ENCODE data around the gene TECPR1. TPM values are rescaled to one million over a fixed set of nuclear protein-coding genes. Genes with fewer than 3 reads are reported as not detected.

Gene TECPR1
- total and polyA plus RNA-seq, 2 of the 4 experiments (the other 2 are of a cell fraction), result 11.5 to 14.7 TPM

DNA sequence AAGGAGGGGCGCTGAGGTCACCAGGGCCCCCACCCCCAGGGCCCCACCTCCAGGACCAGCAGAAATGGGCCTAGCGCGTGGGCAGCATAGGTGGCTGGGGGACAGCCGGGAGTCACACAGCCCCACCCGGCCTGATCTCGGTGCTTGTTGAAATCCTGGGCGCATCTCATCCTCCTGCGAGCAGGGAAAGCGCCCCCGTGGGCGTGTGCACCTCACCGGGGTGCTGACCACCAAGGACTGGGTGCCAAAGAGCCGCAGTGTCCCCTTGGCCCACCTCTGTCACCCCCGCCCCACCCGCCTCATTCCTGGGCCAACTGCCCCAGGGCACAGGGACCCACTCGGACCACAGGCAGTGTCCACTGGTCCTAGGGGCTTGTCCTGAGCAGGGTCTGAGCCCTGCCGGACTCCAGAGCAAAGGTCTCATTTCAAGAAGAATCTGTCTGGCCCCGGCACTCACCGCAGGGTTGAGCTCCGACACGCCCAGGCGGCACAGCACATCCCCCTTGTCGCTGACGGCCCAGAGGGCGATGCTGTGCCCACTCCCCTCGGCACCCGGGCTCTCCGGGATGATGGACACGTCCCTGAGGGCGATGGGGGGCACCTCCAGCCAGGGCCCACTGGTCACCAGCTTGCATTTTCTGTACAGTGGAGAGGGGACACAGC is 29.4 kb downstream of the TECPR1 start:
- ChIA-PET POLR2A (ENCODE audit: unreplicated experiment) (no interaction called here), CTCF (no interaction called here)
- no peak overlapping the region for H3K18ac ChIP-seq (ENCODE audit: low read depth, low read length)
- 93% methylated on average over 16 of the region's 30 CpGs; no CpG with 5 or more reads in 1 of the 2 experiments for WGBS, 2 experiments (ENCODE audit: extremely low coverage in 2 of 2, insufficient read length in 1 of 2)
- no peak overlapping the region for H2BK5ac ChIP-seq (ENCODE audit: low read depth, low read length, poor library complexity, severe bottlenecking)
- H3K79me1 ChIP-seq (ENCODE audit: low read depth in 1 of 2, low read length in 2 of 2), result no peaks in the 10 kb centered on the region
- no peak overlapping the region for H3K4ac ChIP-seq (ENCODE audit: low read depth, low read length)
- H2BK20ac ChIP-seq (ENCODE audit: low read depth, low read length), result no peak overlapping the region
- H2BK120ac ChIP-seq (ENCODE audit: low read depth, low read length), result no peak overlapping the region
- H2AFZ ChIP-seq (replicated peaks; ENCODE audit: low read length, poor library complexity), result no peak overlapping the region
- H3K27ac ChIP-seq (ENCODE audit: insufficient read depth, low read length), result no peak overlapping the region
- no TSS peak for BruUV-seq (replicated peaks)
- ATAC-seq (ENCODE audit: low read depth) (no peak), DNase-seq (no peak)
- no peak overlapping the region for H3K4me3 ChIP-seq (ENCODE audit: insufficient read depth, low read depth, low read length)
- no peak overlapping the region for H2AK9ac ChIP-seq (replicated peaks; ENCODE audit: low read depth, low read length, poor library complexity)
- H3K27me3 ChIP-seq (ENCODE audit: control insufficient read depth, insufficient read depth, low read length), result no peaks in the 10 kb centered on the region
- H3K56ac ChIP-seq (ENCODE audit: extremely low read depth, insufficient read depth, low read length), result no peak overlapping the region
- H3K14ac ChIP-seq (replicated peaks; ENCODE audit: low read depth, low read length), result no peak overlapping the region
- no peak overlapping the region for H2BK15ac ChIP-seq (ENCODE audit: low read depth, low read length)
- no peak overlapping the region for H4K8ac ChIP-seq (ENCODE audit: low read depth in 2 of 2, low read length in 2 of 2)
- H4K20me1 ChIP-seq (ENCODE audit: insufficient read depth, low read length), result no peaks in the 10 kb centered on the region
- peaks cover 3% of the 10 kb centered on the region for H3K4me1 ChIP-seq (ENCODE audit: control insufficient read depth, insufficient read depth, low read length)
- in situ Hi-C loops (cut with MboI; ENCODE audit: low sequenced_read_pairs) (no loop called here), dilution Hi-C loops (cut with HindIII; ENCODE audit: low sequenced_read_pairs, unreplicated experiment) (no loop called here), intact Hi-C loops (cut with micrococcal nuclease) (no loop called here)
- no peak overlapping the region for H3K4me2 ChIP-seq (ENCODE audit: low read depth, low read length)
- no peak overlapping the region for H4K5ac ChIP-seq (ENCODE audit: low read depth, low read length)
- TF ChIP-seq POLR2A (IDR thresholded peaks at IDR 0.05; ENCODE audit: low read depth, low read length) (no peak), CHD1 (IDR thresholded peaks at IDR 0.05; ENCODE audit: low read depth, low read length) (no peak), MAZ (IDR thresholded peaks at IDR 0.05; ENCODE audit: borderline replicate concordance, low read depth, low read length) (no peak), RFX5 (IDR thresholded peaks at IDR 0.05; ENCODE audit: low read depth, low read length) (no peak), BHLHE40 (IDR thresholded peaks at IDR 0.05; ENCODE audit: low read depth, low read length) (no peak), FOS (IDR thresholded peaks at IDR 0.05; ENCODE audit: low read depth, low read length) (no peak), RAD21 (IDR thresholded peaks at IDR 0.05; ENCODE audit: low read length) (no peak)
- TF ChIP-seq, protein P1, sequence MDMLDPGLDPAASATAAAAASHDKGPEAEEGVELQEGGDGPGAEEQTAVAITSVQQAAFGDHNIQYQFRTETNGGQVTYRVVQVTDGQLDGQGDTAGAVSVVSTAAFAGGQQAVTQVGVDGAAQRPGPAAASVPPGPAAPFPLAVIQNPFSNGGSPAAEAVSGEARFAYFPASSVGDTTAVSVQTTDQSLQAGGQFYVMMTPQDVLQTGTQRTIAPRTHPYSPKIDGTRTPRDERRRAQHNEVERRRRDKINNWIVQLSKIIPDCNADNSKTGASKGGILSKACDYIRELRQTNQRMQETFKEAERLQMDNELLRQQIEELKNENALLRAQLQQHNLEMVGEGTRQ (IDR thresholded peaks at IDR 0.05; ENCODE audit: low read depth, low read length), result no peak
- TF ChIP-seq, protein P2, sequence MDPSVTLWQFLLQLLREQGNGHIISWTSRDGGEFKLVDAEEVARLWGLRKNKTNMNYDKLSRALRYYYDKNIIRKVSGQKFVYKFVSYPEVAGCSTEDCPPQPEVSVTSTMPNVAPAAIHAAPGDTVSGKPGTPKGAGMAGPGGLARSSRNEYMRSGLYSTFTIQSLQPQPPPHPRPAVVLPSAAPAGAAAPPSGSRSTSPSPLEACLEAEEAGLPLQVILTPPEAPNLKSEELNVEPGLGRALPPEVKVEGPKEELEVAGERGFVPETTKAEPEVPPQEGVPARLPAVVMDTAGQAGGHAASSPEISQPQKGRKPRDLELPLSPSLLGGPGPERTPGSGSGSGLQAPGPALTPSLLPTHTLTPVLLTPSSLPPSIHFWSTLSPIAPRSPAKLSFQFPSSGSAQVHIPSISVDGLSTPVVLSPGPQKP (IDR thresholded peaks at IDR 0.05; ENCODE audit: borderline replicate concordance, low read depth, low read length), result no peak
- H3K36me3 ChIP-seq (ENCODE audit: control insufficient read depth, insufficient read depth, low read length), result peaks cover 29% of the 10 kb centered on the region
- no peaks in the 10 kb centered on the region for H3K9me3 ChIP-seq (ENCODE audit: control insufficient read depth, insufficient read depth, low read length)
- no peak overlapping the region for H2AK5ac ChIP-seq (ENCODE audit: low read depth, low read length)
- no peak overlapping the region for H3K23ac ChIP-seq (ENCODE audit: low read depth, low read length)
- no peak overlapping the region for H4K91ac ChIP-seq (ENCODE audit: insufficient read depth, low read depth, low read length)
- no peak overlapping the region for H3K9ac ChIP-seq (ENCODE audit: low read depth, low read length)
- no peaks in the 10 kb centered on the region for H3K9me1 ChIP-seq (ENCODE audit: insufficient read depth, low read length)

Data from IMR-90 (cell line).